GM12878 (cell line): ENCODE measurements around the gene STEAP1B. TPM values are rescaled to one million over a fixed set of nuclear protein-coding genes. Genes with fewer than 3 reads are reported as not detected.

Experiments used
- ATAC-seq: fragments of 200-7000 bp; cut with Tn5 transposase; 3 replicates; pipeline ENCODE4 v1.9.1; 2020; ENCODE audit warnings: mild to moderate bottlenecking, moderate library complexity
- BruUV-seq: library from RNA; stranded (reverse); fragments of 400-500 nt; replicated peaks from 2 replicates; lab custom pipeline; 2021; lab: Mats Ljungman, UMichigan
- CTCF ChIA-PET: fragments of 300-600 bp; sonication (Branson Sonifier 250); formaldehyde crosslinking; extraction: SDS; loops from one replicate; lab custom pipeline; 2021; ENCODE audit warnings: inconsistent platforms; lab: Yijun Ruan, JAX
- POLR2A ChIA-PET: fragments of 350-600 bp; formaldehyde crosslinking; extraction: SDS; loops from one replicate; lab custom pipeline; 2021; ENCODE audit warnings: inconsistent platforms; lab: Charles Lee
- RAD21 ChIA-PET: fragments of 300-600 bp; sonication (Branson Sonifier 250); formaldehyde crosslinking; loops from one replicate; lab custom pipeline; 2023; ENCODE audit warnings: antibody characterized with exemption; ENCODE audit not compliant: unreplicated experiment; lab: Charles Lee
- SMC1A ChIA-PET: fragments of 300-600 bp; sonication (Branson Sonifier 250); formaldehyde crosslinking; loops from one replicate; lab custom pipeline; 2023; ENCODE audit not compliant: unreplicated experiment, uncharacterized antibody; lab: Charles Lee
- DNase-seq: peaks from one replicate; pipeline ENCODE4 v3.0.0-alpha.2; 2011; ENCODE audit warnings: low read depth, low spot score
- FAIRE-seq: peaks from 3 replicates; lab custom pipeline; 2011; peaks lifted over from hg19 to GRCh38; lab: Jason Lieb, UNC
- H2AFZ ChIP-seq: 2 replicates; pipeline ENCODE4 v1.6.0; 2011; ENCODE audit warnings: low read depth, low read length, control low read depth; ENCODE audit not compliant: control insufficient read depth
- H3K27ac ChIP-seq: 2 replicates; pipeline ENCODE4 v1.5.1; 2011; ENCODE audit warnings: control low read depth; ENCODE audit not compliant: control insufficient read depth, insufficient read depth
- H3K27me3 ChIP-seq, 2 experiments: replicated peaks in 1 of 2; 2 replicates each; pipeline versions ENCODE4 v1.6.0 to v1.6.1; 2011; ENCODE audit warnings: low read length in 1 of 2; ENCODE audit not compliant: control insufficient read depth in 2 of 2, insufficient read depth in 2 of 2
- H3K36me3 ChIP-seq, 2 experiments: 2 replicates each; pipeline ENCODE4 v1.5.1; 2011; ENCODE audit warnings: low read length in 1 of 2; ENCODE audit not compliant: control insufficient read depth in 2 of 2, insufficient read depth in 2 of 2
- H3K4me1 ChIP-seq: 2 replicates; pipeline ENCODE4 v1.6.1; 2011; ENCODE audit warnings: mild to moderate bottlenecking, low read length, moderate library complexity, mixed read lengths; ENCODE audit not compliant: control insufficient read depth, insufficient read depth
- H3K4me2 ChIP-seq: 2 replicates; pipeline ENCODE4 v1.6.0; 2011; ENCODE audit warnings: control low read depth; ENCODE audit not compliant: control insufficient read depth, insufficient read depth
- H3K4me3 ChIP-seq: fragments of 200-600 bp; sonication (generic); 2 replicates; pipeline ENCODE4 v1.5.1; 2016
- H3K79me2 ChIP-seq: 2 replicates; pipeline ENCODE4 v1.6.0; 2011; ENCODE audit warnings: low read length; ENCODE audit not compliant: control insufficient read depth, insufficient read depth
- H3K9ac ChIP-seq: 2 replicates; pipeline ENCODE4 v1.8.0; 2011; ENCODE audit warnings: low read length, control low read depth, mixed read lengths; ENCODE audit not compliant: control insufficient read depth, insufficient read depth
- H3K9me3 ChIP-seq: replicated peaks from 3 replicates; pipeline ENCODE4 v1.5.1; 2011; ENCODE audit warnings: mild to moderate bottlenecking, low read length; ENCODE audit not compliant: control insufficient read depth, insufficient read depth
- H4K20me1 ChIP-seq: 2 replicates; pipeline ENCODE4 v1.6.0; 2011; ENCODE audit not compliant: control insufficient read depth, insufficient read depth
- LARP7 ChIP-seq: fragments of 450-650 bp; IDR thresholded peaks from 2 replicates; pipeline ENCODE4 v1.6.1; 2017; ENCODE audit warnings: mild to moderate bottlenecking
- MTA2 ChIP-seq: fragments of 450-650 bp; IDR thresholded peaks from 2 replicates; pipeline ENCODE4 v1.6.1; 2016; ENCODE audit warnings: low read depth, mild to moderate bottlenecking, moderate library complexity
- MTA3 ChIP-seq: IDR thresholded peaks from 2 replicates; pipeline ENCODE4 v1.6.1; 2012; ENCODE audit warnings: low read length, inconsistent platforms, borderline replicate concordance
- NRF1 ChIP-seq: conservative IDR thresholded peaks from 2 replicates; pipeline ENCODE4 v1.6.1; 2011; ENCODE audit warnings: mild to moderate bottlenecking, low read depth, low read length, improper control_type of control experiment
- SUZ12 ChIP-seq: fragments of 200-600 bp; sonication (generic); IDR thresholded peaks from one replicate; pipeline ENCODE4 v1.6.1; 2018; ENCODE audit warnings: antibody characterized with exemption, mild to moderate bottlenecking; ENCODE audit not compliant: unreplicated experiment
- YY1 ChIP-seq: IDR thresholded peaks from 2 replicates; pipeline ENCODE4 v1.6.1; 2011; ENCODE audit warnings: low read depth, mild to moderate bottlenecking, low read length
- WGBS: methylation state at CpG from one replicate; pipeline ENCODE4 v1.1.6; 2016; ENCODE audit warnings: low lambda C conversion rate; ENCODE audit not compliant: insufficient replicate concordance, insufficient coverage; ENCODE audit errors: missing lambda C conversion rate; 5-methylcytosine and 5-hydroxymethylcytosine counted together
- in situ Hi-C: fragments of 300-500 bp; cut with MboI; formaldehyde crosslinking; loops from 9 replicates; pipeline ENCODE4 v1.14.3; 2018; ENCODE audit warnings: mixed read lengths
- intact Hi-C: fragments of 100-400 bp; cut with micrococcal nuclease; formaldehyde crosslinking; loops from one replicate; pipeline ENCODE4 v1.14.2; 2022; ENCODE audit not compliant: unreplicated experiment
- polyA plus RNA-seq, 11 experiments: library from polyadenylated mRNA; depleted of rRNA in 4 of 11; unstranded in 6 of 11; stranded (reverse) in 5 of 11; fragments of >200 nt; fragmentation: Nextera tagmentation in 4 of 11; fragmentation: Illumina TruSeq in 1 of 11; extraction: Ambion mirVana in 4 of 11; extraction: Trizol in 1 of 11; gene quantifications; 1 replicate in 1 of 11; 2 replicates in 10 of 11; pipeline versions ENCODE4 v1.2.1 to v1.2.3, GENCODE V29; 2011 to 2016; ENCODE audit warnings: inconsistent platforms in 2 of 11, missing spikeins in 2 of 11, low read depth in 1 of 11
- total RNA-seq, 4 experiments: library from RNA; depleted of rRNA in 3 of 4; stranded (reverse); fragments of >200 nt in 3 of 4; fragmentation: Illumina TruSeq in 1 of 4; extraction: Trizol in 1 of 4; gene quantifications; 2 replicates each; pipeline versions ENCODE4 v1.2.1 to v1.2.3, GENCODE V29; 2013 to 2021
- TF ChIP-seq, protein P1 (sequence below): fragments of 450-650 bp; IDR thresholded peaks from 2 replicates; pipeline ENCODE4 v1.6.1; 2016; ENCODE audit warnings: mild to moderate bottlenecking

STEAP1B gene
- total and polyA plus RNA-seq, 10 of the 15 experiments (the other 5 are each of a cell fraction or from before 2014, with no cell fraction given): 0.14 TPM; not detected in 9

- in situ Hi-C loops (no loop called here), intact Hi-C loops (no loop called here)
- Histone ChIP-seq H3K27ac (no peak overlapping the region), H3K79me2 (no peaks in the 10 kb centered on the region)
- DNase-seq: no peak
- RAD21 ChIA-PET: interaction anchor here (1.6 kb wide), 1 partner anchor 10 kb away, joined by 4 read pairs; no protein-coding TSS in a partner anchor
- POLR2A ChIA-PET: no interaction called here
- TF ChIP-seq, protein P1, sequence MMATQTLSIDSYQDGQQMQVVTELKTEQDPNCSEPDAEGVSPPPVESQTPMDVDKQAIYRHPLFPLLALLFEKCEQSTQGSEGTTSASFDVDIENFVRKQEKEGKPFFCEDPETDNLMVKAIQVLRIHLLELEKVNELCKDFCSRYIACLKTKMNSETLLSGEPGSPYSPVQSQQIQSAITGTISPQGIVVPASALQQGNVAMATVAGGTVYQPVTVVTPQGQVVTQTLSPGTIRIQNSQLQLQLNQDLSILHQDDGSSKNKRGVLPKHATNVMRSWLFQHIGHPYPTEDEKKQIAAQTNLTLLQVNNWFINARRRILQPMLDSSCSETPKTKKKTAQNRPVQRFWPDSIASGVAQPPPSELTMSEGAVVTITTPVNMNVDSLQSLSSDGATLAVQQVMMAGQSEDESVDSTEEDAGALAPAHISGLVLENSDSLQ: no peak
- TF ChIP-seq YY1 (peak; percentile 77; the same call in 1 of the 2 replicates), NRF1 (no peak), MTA2 (no peak), LARP7 (no peak), SUZ12 (no peak), MTA3 (no peak)
- TF ChIP-seq, all 136 proteins: peak for 1
- 91% methylated on average over 1 of the region's 1 CpG for WGBS
- Histone ChIP-seq H2AFZ (no peak overlapping the region; the same call in 1 of the 2 replicates), H3K4me1 (peaks cover 6% of the 10 kb centered on the region; the same call in 1 of the 2 replicates), H4K20me1 (no peaks in the 10 kb centered on the region), H3K9ac (no peak overlapping the region), H3K27me3 (no peaks in the 10 kb centered on the region), H3K9me3 (no peaks in the 10 kb centered on the region), H3K36me3 (no peaks in the 10 kb centered on the region), H3K4me3 (no peak overlapping the region), H3K4me2 (no peak overlapping the region)
- peak; percentile 57 for ATAC-seq
- ChIA-PET SMC1A (interaction anchor here (3.4 to 4.1 kb wide), 2 partner anchors 10 to 14 kb away, joined by 12 to 24 read pairs; no protein-coding TSS in a partner anchor), CTCF (interaction anchor here (1.4 kb wide), 1 partner anchor 20 kb away, joined by 4 read pairs; no protein-coding TSS in a partner anchor)
- peak; percentile 7 for FAIRE-seq
- no TSS peak for BruUV-seq
Observed at GRCh38 chr7:22425361-22425760, 74.6 kb downstream of the STEAP1B start.
